SU-DHL-6 (cell line): ENCODE data around the gene PSMB3.

Experiments
- H2AFZ ChIP-seq: fragments of 200-600 bp; sonication (generic); 2 replicates; pipeline ENCODE4 v1.6.1; 2014; ENCODE audit warnings: low read depth, mild to moderate bottlenecking, moderate library complexity, mixed read lengths, antibody characterized with exemption, low read length; ENCODE audit not compliant: severe bottlenecking
- H3F3A ChIP-seq: fragments of 200-600 bp; shearing (Covaris generic); 2 replicates; pipeline ENCODE4 v1.6.0; 2016; ENCODE audit warnings: antibody characterized with exemption, mild to moderate bottlenecking; ENCODE audit not compliant: insufficient read depth
- H3K27ac ChIP-seq: fragments of 200-600 bp; sonication (generic); 2 replicates; pipeline ENCODE4 v1.5.1; 2016; ENCODE audit warnings: low read depth, mild to moderate bottlenecking, low read length, moderate library complexity, mixed read lengths
- H3K27me3 ChIP-seq: fragments of 200-600 bp; sonication (generic), shearing (Covaris generic); 2 replicates; pipeline ENCODE4 v1.6.0; 2014; ENCODE audit warnings: mild to moderate bottlenecking, low read length
- H3K36me3 ChIP-seq: fragments of 200-600 bp; sonication (generic); 2 replicates; pipeline ENCODE4 v1.6.1; 2014; ENCODE audit warnings: mild to moderate bottlenecking, low read length, mixed read lengths
- H3K4me2 ChIP-seq: fragments of 300-600, 200-600 bp; shearing (Covaris generic), sonication (generic); 2 replicates; pipeline ENCODE4 v1.6.0; 2014; ENCODE audit warnings: low read length, low read depth, mild to moderate bottlenecking; ENCODE audit not compliant: poor library complexity, severe bottlenecking
- H3K4me3 ChIP-seq: fragments of 200-600 bp; sonication (generic); 2 replicates; pipeline ENCODE4 v1.5.1; 2014; ENCODE audit warnings: antibody characterized with exemption, low read length, mild to moderate bottlenecking, mixed read lengths; ENCODE audit not compliant: insufficient read depth, poor library complexity, severe bottlenecking
- H3K79me2 ChIP-seq: fragments of 200-600 bp; sonication (generic); 2 replicates; pipeline ENCODE4 v1.6.1; 2014; ENCODE audit warnings: mild to moderate bottlenecking, low read length, moderate library complexity; ENCODE audit not compliant: insufficient read depth
- H3K9ac ChIP-seq: fragments of 200-600 bp; sonication (generic); 2 replicates; pipeline ENCODE4 v1.7.0; 2014; ENCODE audit warnings: mild to moderate bottlenecking, low read length
- H3K9me2 ChIP-seq: fragments of 200-600 bp; sonication (generic); replicated peaks from 2 replicates; pipeline ENCODE4 v1.6.1; 2014; ENCODE audit warnings: low read length; ENCODE audit not compliant: insufficient read depth
- H3K9me3 ChIP-seq: fragments of 200-600 bp; sonication (generic); 2 replicates; pipeline ENCODE4 v1.6.1; 2014; ENCODE audit warnings: low read length, mixed read lengths; ENCODE audit not compliant: insufficient read depth
- H4K20me1 ChIP-seq: fragments of 200-600 bp; sonication (generic); 2 replicates; pipeline ENCODE4 v1.6.1; 2014; ENCODE audit warnings: low read depth, mild to moderate bottlenecking, antibody characterized with exemption, low read length, moderate library complexity, mixed read lengths
- CTCF ChIP-seq: fragments of 200-600 bp; sonication (generic); IDR thresholded peaks from one replicate; pipeline ENCODE4 v1.5.1; 2017; ENCODE audit warnings: antibody characterized with exemption, mild to moderate bottlenecking, low read length, moderate library complexity; ENCODE audit not compliant: insufficient read depth, poor library complexity, severe bottlenecking
- EZH2phosphoT487 ChIP-seq: fragments of 200-600 bp; sonication (generic), shearing (Covaris generic); conservative IDR thresholded peaks from 2 replicates; pipeline ENCODE4 v1.6.1; 2018; ENCODE audit warnings: mild to moderate bottlenecking, antibody characterized with exemption, low read length, moderate library complexity, mixed read lengths

Gene PSMB3

GRCh38 chr17:38766341-38766740, 13.8 kb downstream of the PSMB3 start:
- TF ChIP-seq CTCF = no peak
- no peak for TF ChIP-seq EZH2phosphoT487
- Histone ChIP-seq H3K4me3 (no peak overlapping the region), H3K27me3 (no peaks in the 10 kb centered on the region), H3K36me3 (peaks cover 4% of the 10 kb centered on the region; the same call in 1 of the 2 replicates), H3F3A (no peaks in the 10 kb centered on the region), H2AFZ (no peak overlapping the region), H3K79me2 (no peaks in the 10 kb centered on the region), H3K9me2 (no peaks in the 10 kb centered on the region), H3K4me2 (no peak overlapping the region), H4K20me1 (no peaks in the 10 kb centered on the region), H3K27ac (no peak overlapping the region), H3K9ac (no peak overlapping the region), H3K9me3 (no peaks in the 10 kb centered on the region)

- H3F3A ChIP-seq = no peaks in the 10 kb centered on the region
- no peak overlapping the region for H3K4me3 ChIP-seq
- H3K36me3 ChIP-seq = peaks cover 4% of the 10 kb centered on the region; the same call in 1 of the 2 replicates
- no peak overlapping the region for H3K9ac ChIP-seq
- H2AFZ ChIP-seq = no peak overlapping the region
- no peaks in the 10 kb centered on the region for H4K20me1 ChIP-seq
- no peaks in the 10 kb centered on the region for H3K79me2 ChIP-seq
- H3K27me3 ChIP-seq = no peaks in the 10 kb centered on the region
- no peaks in the 10 kb centered on the region for H3K9me2 ChIP-seq
- H3K9me3 ChIP-seq = no peaks in the 10 kb centered on the region
- H3K27ac ChIP-seq = no peak overlapping the region
- no peak overlapping the region for H3K4me2 ChIP-seq
- no peak for TF ChIP-seq EZH2phosphoT487
- no peak for TF ChIP-seq CTCF
These were observed 15.9 kb downstream of the PSMB3 start for GRCh38 chr17:38768417-38768816.

- no peaks in the 10 kb centered on the region for H3K9me2 ChIP-seq
- no peak overlapping the region for H3K27ac ChIP-seq
- H3F3A ChIP-seq = no peaks in the 10 kb centered on the region
- no peaks in the 10 kb centered on the region for H3K9me3 ChIP-seq
- H3K27me3 ChIP-seq = no peaks in the 10 kb centered on the region
- no peak overlapping the region for H3K4me2 ChIP-seq
- H3K4me3 ChIP-seq = no peak overlapping the region
- H3K79me2 ChIP-seq = no peaks in the 10 kb centered on the region
- H3K9ac ChIP-seq = no peak overlapping the region
- H4K20me1 ChIP-seq = no peaks in the 10 kb centered on the region
- no peak for TF ChIP-seq EZH2phosphoT487
- H2AFZ ChIP-seq = no peak overlapping the region
- H3K36me3 ChIP-seq = no peaks in the 10 kb centered on the region
These were observed 20.7 kb downstream of the PSMB3 start for GRCh38 chr17:38773258-38773657.

GRCh38 chr17:38777641-38778250, 25.2 kb downstream of the PSMB3 start:
- no peaks in the 10 kb centered on the region for H3K27me3 ChIP-seq
- TF ChIP-seq CTCF = no peak
- TF ChIP-seq EZH2phosphoT487 = no peak
- H3K79me2 ChIP-seq = no peaks in the 10 kb centered on the region
- H3K36me3 ChIP-seq = no peaks in the 10 kb centered on the region
- no peak overlapping the region for H3K4me2 ChIP-seq
- H3K4me3 ChIP-seq = no peak overlapping the region
- no peak overlapping the region for H3K9ac ChIP-seq
- H3F3A ChIP-seq = no peaks in the 10 kb centered on the region
- H4K20me1 ChIP-seq = no peaks in the 10 kb centered on the region
- no peaks in the 10 kb centered on the region for H3K9me3 ChIP-seq
- H2AFZ ChIP-seq = no peak overlapping the region
- H3K27ac ChIP-seq = no peak overlapping the region
- H3K9me2 ChIP-seq = no peaks in the 10 kb centered on the region
